ENCODE results near the gene ACKR3. TPM values are rescaled to one million over a fixed set of nuclear protein-coding genes. Genes with fewer than 3 reads are reported as not detected.

The ACKR3 gene
- total and polyA plus RNA-seq, 2 donors (not counting 1 experiment from before 2014, with no cell fraction given), result 0.17 to 1.5 TPM

DNA sequence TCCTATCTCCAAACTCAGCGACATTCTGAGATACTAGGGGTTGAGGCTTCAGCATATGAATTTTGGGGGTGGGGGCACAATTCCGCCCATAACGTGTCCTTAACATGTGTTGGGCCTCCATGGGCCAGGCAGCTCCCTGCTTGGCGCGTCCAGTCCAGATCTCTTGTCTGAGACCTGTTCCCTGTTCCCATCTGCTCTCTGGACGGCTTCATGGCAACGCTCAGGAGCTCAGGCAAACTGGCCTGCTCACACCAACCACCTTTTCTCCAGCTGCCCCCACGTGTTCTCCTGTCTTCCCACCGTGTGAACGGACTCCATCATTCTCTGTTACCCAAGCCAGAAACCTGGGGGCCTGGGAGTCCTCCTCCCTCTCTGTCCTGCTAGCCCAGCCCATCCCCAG is 36.4 kb downstream of the ACKR3 start:
- no peak overlapping the region for H3K4me2 ChIP-seq (ENCODE audit: extremely low read depth, insufficient read depth, low read length)
- TF ChIP-seq, protein P1, sequence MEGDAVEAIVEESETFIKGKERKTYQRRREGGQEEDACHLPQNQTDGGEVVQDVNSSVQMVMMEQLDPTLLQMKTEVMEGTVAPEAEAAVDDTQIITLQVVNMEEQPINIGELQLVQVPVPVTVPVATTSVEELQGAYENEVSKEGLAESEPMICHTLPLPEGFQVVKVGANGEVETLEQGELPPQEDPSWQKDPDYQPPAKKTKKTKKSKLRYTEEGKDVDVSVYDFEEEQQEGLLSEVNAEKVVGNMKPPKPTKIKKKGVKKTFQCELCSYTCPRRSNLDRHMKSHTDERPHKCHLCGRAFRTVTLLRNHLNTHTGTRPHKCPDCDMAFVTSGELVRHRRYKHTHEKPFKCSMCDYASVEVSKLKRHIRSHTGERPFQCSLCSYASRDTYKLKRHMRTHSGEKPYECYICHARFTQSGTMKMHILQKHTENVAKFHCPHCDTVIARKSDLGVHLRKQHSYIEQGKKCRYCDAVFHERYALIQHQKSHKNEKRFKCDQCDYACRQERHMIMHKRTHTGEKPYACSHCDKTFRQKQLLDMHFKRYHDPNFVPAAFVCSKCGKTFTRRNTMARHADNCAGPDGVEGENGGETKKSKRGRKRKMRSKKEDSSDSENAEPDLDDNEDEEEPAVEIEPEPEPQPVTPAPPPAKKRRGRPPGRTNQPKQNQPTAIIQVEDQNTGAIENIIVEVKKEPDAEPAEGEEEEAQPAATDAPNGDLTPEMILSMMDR (conservative IDR thresholded peaks at IDR 0.05 in 1 of 2, IDR thresholded peaks at IDR 0.05 in 1 of 2; ENCODE audit: low read depth in 1 of 2, low read length in 2 of 2), result no peak
- no peak for TF ChIP-seq EZH2 (IDR thresholded peaks at IDR 0.05; ENCODE audit: low read length, missing control alignments)
- H3K27me3 ChIP-seq (ENCODE audit: control insufficient read depth, insufficient read depth, low read length), result no peaks in the 10 kb centered on the region
- H4K20me1 ChIP-seq (ENCODE audit: control insufficient read depth, extremely low read depth, insufficient read depth, low read length), result no peaks in the 10 kb centered on the region
- H3K4me1 ChIP-seq (ENCODE audit: control insufficient read depth, extremely low read depth, insufficient read depth, low read length), result no peaks in the 10 kb centered on the region
- H3K9ac ChIP-seq (ENCODE audit: insufficient read depth, low read length), result no peak overlapping the region
- H3K79me2 ChIP-seq (ENCODE audit: control insufficient read depth, insufficient read depth, low read length), result no peaks in the 10 kb centered on the region
- H2AFZ ChIP-seq (ENCODE audit: low read length), result no peak overlapping the region
- no peak for DNase-seq (ENCODE audit: low read depth in 2 of 2)
- H3K9me3 ChIP-seq (ENCODE audit: control insufficient read depth, insufficient read depth, low read depth, low read length), result no peaks in the 10 kb centered on the region
- H3K4me3 ChIP-seq (replicated peaks in 1 of 4; ENCODE audit: control extremely low read depth in 1 of 4, insufficient read depth in 1 of 4, low read depth in 3 of 4, low read length in 4 of 4), result no peak overlapping the region
- no peaks in the 10 kb centered on the region for H3K36me3 ChIP-seq (ENCODE audit: control insufficient read depth, insufficient read depth, low read length)
- no peak overlapping the region for H3K27ac ChIP-seq (ENCODE audit: insufficient read depth, low read length)

GRCh38 chr2:236607471-236608187 is 38.0 kb downstream of the ACKR3 start:
- H3K9me3 ChIP-seq (ENCODE audit: control insufficient read depth, insufficient read depth, low read depth, low read length), result no peaks in the 10 kb centered on the region
- no peak overlapping the region for H3K4me3 ChIP-seq (replicated peaks in 1 of 4; ENCODE audit: control extremely low read depth in 1 of 4, insufficient read depth in 1 of 4, low read depth in 3 of 4, low read length in 4 of 4)
- peak; percentile 16 to 92 for DNase-seq (ENCODE audit: low read depth in 2 of 2)
- no peak overlapping the region for H2AFZ ChIP-seq (ENCODE audit: low read length)
- no peaks in the 10 kb centered on the region for H3K79me2 ChIP-seq (ENCODE audit: control insufficient read depth, insufficient read depth, low read length)
- no peak overlapping the region for H3K27ac ChIP-seq (ENCODE audit: insufficient read depth, low read length)
- H3K27me3 ChIP-seq (ENCODE audit: control insufficient read depth, insufficient read depth, low read length), result no peaks in the 10 kb centered on the region
- no peaks in the 10 kb centered on the region for H4K20me1 ChIP-seq (ENCODE audit: control insufficient read depth, extremely low read depth, insufficient read depth, low read length)
- no peaks in the 10 kb centered on the region for H3K4me1 ChIP-seq (ENCODE audit: control insufficient read depth, extremely low read depth, insufficient read depth, low read length)
- TF ChIP-seq, protein P1 (conservative IDR thresholded peaks at IDR 0.05 in 1 of 2, IDR thresholded peaks at IDR 0.05 in 1 of 2; ENCODE audit: low read depth in 1 of 2, low read length in 2 of 2), result no peak
- no peak for TF ChIP-seq EZH2 (IDR thresholded peaks at IDR 0.05; ENCODE audit: low read length, missing control alignments)
- H3K9ac ChIP-seq (ENCODE audit: insufficient read depth, low read length), result no peak overlapping the region
- H3K36me3 ChIP-seq (ENCODE audit: control insufficient read depth, insufficient read depth, low read length), result no peaks in the 10 kb centered on the region
- H3K4me2 ChIP-seq (ENCODE audit: extremely low read depth, insufficient read depth, low read length), result no peak overlapping the region

- H3K27me3 ChIP-seq (ENCODE audit: control insufficient read depth, insufficient read depth, low read length), result no peaks in the 10 kb centered on the region
- no peaks in the 10 kb centered on the region for H3K4me1 ChIP-seq (ENCODE audit: control insufficient read depth, extremely low read depth, insufficient read depth, low read length)
- H3K79me2 ChIP-seq (ENCODE audit: control insufficient read depth, insufficient read depth, low read length), result no peaks in the 10 kb centered on the region
- peak in 1 of 2 donors; percentile 39 for DNase-seq (ENCODE audit: low read depth in 2 of 2)
- H4K20me1 ChIP-seq (ENCODE audit: control insufficient read depth, extremely low read depth, insufficient read depth, low read length), result no peaks in the 10 kb centered on the region
- H3K36me3 ChIP-seq (ENCODE audit: control insufficient read depth, insufficient read depth, low read length), result no peaks in the 10 kb centered on the region
- no peak overlapping the region for H3K9ac ChIP-seq (ENCODE audit: insufficient read depth, low read length)
- TF ChIP-seq, protein P1 (conservative IDR thresholded peaks at IDR 0.05 in 1 of 2, IDR thresholded peaks at IDR 0.05 in 1 of 2; ENCODE audit: low read depth in 1 of 2, low read length in 2 of 2), result no peak
- no peak for TF ChIP-seq EZH2 (IDR thresholded peaks at IDR 0.05; ENCODE audit: low read length, missing control alignments)
- no peak overlapping the region for H3K27ac ChIP-seq (ENCODE audit: insufficient read depth, low read length)
- H2AFZ ChIP-seq (ENCODE audit: low read length), result no peak overlapping the region
- H3K9me3 ChIP-seq (ENCODE audit: control insufficient read depth, insufficient read depth, low read depth, low read length), result no peaks in the 10 kb centered on the region
- no peak overlapping the region for H3K4me3 ChIP-seq (replicated peaks in 1 of 4; ENCODE audit: control extremely low read depth in 1 of 4, insufficient read depth in 1 of 4, low read depth in 3 of 4, low read length in 4 of 4)
- no peak overlapping the region for H3K4me2 ChIP-seq (ENCODE audit: extremely low read depth, insufficient read depth, low read length)
Observed at GRCh38 chr2:236608188-236608525, 38.5 kb downstream of the ACKR3 start.
